HepG2 (cell line): ENCODE data around the gene FSHR. TPM values are rescaled to one million over a fixed set of nuclear protein-coding genes. Genes with fewer than 3 reads are reported as not detected.

Experiments
- ATAC-seq: fragments of 200-7000 bp; cut with Tn5 transposase; 3 replicates; pipeline ENCODE4 v1.9.1; 2020; ENCODE audit warnings: mild to moderate bottlenecking, moderate library complexity
- BruUV-seq: library from RNA; stranded (reverse); fragments of 400-500 nt; replicated peaks from 2 replicates; lab custom pipeline; 2021; lab: Mats Ljungman, UMichigan
- CTCF ChIA-PET: fragments of 300-600 bp; formaldehyde crosslinking; extraction: SDS; loops from one replicate; lab custom pipeline; 2021; ENCODE audit warnings: low total read pairs, inconsistent platforms, low intra/inter-chr PET ratio; lab: Yijun Ruan, JAX
- POLR2A ChIA-PET: fragments of 350-600 bp; sonication (Branson Sonifier 250); formaldehyde crosslinking; loops from one replicate; lab custom pipeline; 2020; ENCODE audit warnings: antibody characterized with exemption, inconsistent platforms; lab: Yijun Ruan, JAX
- DNase-seq: peaks from one replicate; pipeline ENCODE4 v3.0.0-alpha.2; 2015; ENCODE audit warnings: low spot score
- FAIRE-seq: peaks from 3 replicates; lab custom pipeline; 2011; peaks lifted over from hg19 to GRCh38; lab: Jason Lieb, UNC
- H2AFZ ChIP-seq: one replicate; pipeline ENCODE4 v1.6.1; 2011; ENCODE audit warnings: low read length, inconsistent platforms
- H3K27ac ChIP-seq: fragments of 300-600 bp; 3 replicates; pipeline ENCODE4 v1.8.0; 2011; ENCODE audit warnings: mixed run types, mild to moderate bottlenecking, mixed read lengths, low read length, inconsistent platforms; ENCODE audit not compliant: insufficient read depth; ENCODE audit errors: extremely low read length
- H3K27me3 ChIP-seq, 2 experiments: fragments of 200-600 bp in 1 of 2; 2 replicates in 1 of 2; 3 replicates in 1 of 2; pipeline versions ENCODE4 v1.6.0 to v1.8.0; 2011; ENCODE audit warnings: low read length in 2 of 2, mild to moderate bottlenecking in 2 of 2, moderate library complexity in 2 of 2, inconsistent platforms in 1 of 2; ENCODE audit not compliant: insufficient read depth in 2 of 2, control insufficient read depth in 1 of 2
- H3K36me3 ChIP-seq, 2 experiments: fragments of 200-600 bp in 1 of 2; replicated peaks in 1 of 2; 2 replicates in 1 of 2; 3 replicates in 1 of 2; pipeline versions ENCODE4 v1.5.1 to v1.8.0; 2011; ENCODE audit warnings: low read length in 2 of 2, inconsistent platforms in 1 of 2; ENCODE audit not compliant: insufficient read depth in 2 of 2, control insufficient read depth in 1 of 2
- H3K4me1 ChIP-seq: 2 replicates; pipeline ENCODE4 v1.5.1; 2012; ENCODE audit warnings: low read length, inconsistent platforms; ENCODE audit not compliant: insufficient read depth
- H3K4me2 ChIP-seq: 2 replicates; pipeline ENCODE4 v1.6.0; 2011; ENCODE audit warnings: low read depth, low read length, inconsistent platforms
- H3K4me3 ChIP-seq, 3 experiments: fragments of 200-600 bp in 1 of 3; sonication (generic), shearing (Covaris generic) in 1 of 3; replicated peaks in 1 of 3; 2 replicates each; pipeline ENCODE4 v1.5.1; 2011 to 2016; ENCODE audit warnings: low read length in 3 of 3, inconsistent platforms in 2 of 3, low read depth in 2 of 3, mild to moderate bottlenecking in 2 of 3, control low read depth in 1 of 3, mixed read lengths in 1 of 3; ENCODE audit not compliant: insufficient read depth in 1 of 3
- H3K79me2 ChIP-seq: one replicate; pipeline ENCODE4 v1.6.1; 2011; ENCODE audit warnings: low read length, inconsistent platforms; ENCODE audit not compliant: insufficient read depth
- H3K9ac ChIP-seq: 2 replicates; pipeline ENCODE4 v1.6.0; 2011; ENCODE audit warnings: mild to moderate bottlenecking, low read depth, low read length, inconsistent platforms; ENCODE audit not compliant: insufficient read depth
- H3K9me3 ChIP-seq: 2 replicates; pipeline ENCODE4 v1.5.1; 2012; ENCODE audit warnings: mild to moderate bottlenecking, low read length
- H4K20me1 ChIP-seq: 2 replicates; pipeline ENCODE4 v1.6.0; 2011; ENCODE audit warnings: inconsistent platforms, mild to moderate bottlenecking, low read length, moderate library complexity; ENCODE audit not compliant: insufficient read depth
- ASH2L ChIP-seq: fragments of 300-600, 200-600 bp; sonication (generic); IDR thresholded peaks from 2 replicates; pipeline ENCODE4 v1.7.0; 2017; ENCODE audit warnings: low read depth, mild to moderate bottlenecking, moderate library complexity, mixed read lengths, low read length; ENCODE audit not compliant: insufficient read length
- CEBPG ChIP-seq: IDR thresholded peaks from 2 replicates; pipeline ENCODE4 v1.6.1; 2016
- JUN ChIP-seq: sonication (generic); formaldehyde crosslinking; IDR thresholded peaks from 2 replicates; pipeline ENCODE4 v1.4.0; 2020; ENCODE audit warnings: mild to moderate bottlenecking, missing genetic modification reagents
- KMT2A ChIP-seq: sonication (generic); formaldehyde crosslinking; IDR thresholded peaks from 2 replicates; pipeline ENCODE4 v1.4.0; 2020; ENCODE audit warnings: missing genetic modification reagents
- POLR2AphosphoS5 ChIP-seq: IDR thresholded peaks from 2 replicates; pipeline ENCODE4 v1.6.1; 2012; ENCODE audit warnings: low read depth, low read length
- ZFYVE20 ChIP-seq: sonication (generic); formaldehyde crosslinking; IDR thresholded peaks from 2 replicates; pipeline ENCODE4 v1.8.0; 2023; ENCODE audit warnings: low read depth, mild to moderate bottlenecking, moderate library complexity, missing genetic modification reagents, borderline replicate concordance
- ZMYM4 ChIP-seq: sonication (generic); formaldehyde crosslinking; IDR thresholded peaks from 2 replicates; pipeline ENCODE4 v1.8.1; 2023; ENCODE audit warnings: mild to moderate bottlenecking, missing genetic modification reagents
- ZNF230 ChIP-seq: sonication (generic); formaldehyde crosslinking; IDR thresholded peaks from 2 replicates; pipeline ENCODE4 v1.4.0; 2020; ENCODE audit warnings: mild to moderate bottlenecking, missing genetic modification reagents
- ZNF570 ChIP-seq: sonication (generic); formaldehyde crosslinking; IDR thresholded peaks from 2 replicates; pipeline ENCODE4 v1.4.0; 2020; ENCODE audit warnings: mild to moderate bottlenecking, missing genetic modification reagents, borderline replicate concordance
- ZNF724P ChIP-seq: sonication (generic); formaldehyde crosslinking; IDR thresholded peaks from 2 replicates; pipeline ENCODE4 v1.8.0; 2022; ENCODE audit warnings: missing genetic modification reagents, borderline replicate concordance
- in situ Hi-C: cut with HindIII; loops from 2 replicates; pipeline ENCODE4 v1.10.0; 2017; ENCODE audit warnings: low pct_unique_long_range_greater_than_20kb; ENCODE audit not compliant: extremely low pct_ligation_motif_present
- intact Hi-C: fragments of 100-400 bp; cut with micrococcal nuclease; formaldehyde crosslinking; loops from one replicate; pipeline ENCODE4 v1.10.0; 2022; ENCODE audit not compliant: unreplicated experiment
- polyA plus RNA-seq, 8 experiments: library from polyadenylated mRNA; depleted of rRNA in 3 of 8; stranded (reverse) in 7 of 8; unstranded in 1 of 8; fragments of >200 nt; fragmentation: Illumina TruSeq in 4 of 8; extraction: Trizol in 4 of 8; gene quantifications; 2 replicates each; pipeline versions ENCODE4 v1.2.1 to v1.2.3, GENCODE V29; 2011 to 2016; ENCODE audit warnings: low read depth in 4 of 8, missing spikeins in 1 of 8, mixed read lengths in 1 of 8; ENCODE audit not compliant: insufficient read depth in 1 of 8
- total RNA-seq, 5 experiments: library from RNA; depleted of rRNA; stranded (reverse); fragments of >200 nt; fragmentation: Illumina TruSeq; extraction: Trizol; gene quantifications; 2 replicates each; pipeline ENCODE4 v1.2.3, GENCODE V29; 2016; ENCODE audit warnings: low read depth in 1 of 5
- TF ChIP-seq, protein P1 (sequence below): sonication (generic); formaldehyde crosslinking; IDR thresholded peaks from 2 replicates; pipeline ENCODE4 v1.8.1; 2023; ENCODE audit warnings: mild to moderate bottlenecking, missing genetic modification reagents

The FSHR gene
- total and polyA plus RNA-seq, 2 of the 13 experiments (the other 11 are each of a cell fraction or from before 2014, with no cell fraction given) = not detected

- no peak for FAIRE-seq
- H3K4me1 ChIP-seq = no peaks in the 10 kb centered on the region
- H3K27ac ChIP-seq = no peak overlapping the region
- TF ChIP-seq ZNF230 (no peak), ZFYVE20 (CRISPR knock-in tag) (no peak), CEBPG (CRISPR knock-in tag) (no peak), POLR2AphosphoS5 (no peak), ASH2L (no peak), ZMYM4 (CRISPR knock-in tag) (no peak), JUN (CRISPR knock-in tag) (no peak), ZNF724P (CRISPR knock-in tag) (no peak), KMT2A (no peak), ZNF570 (CRISPR knock-in tag) (no peak)
- TF ChIP-seq, protein P1, sequence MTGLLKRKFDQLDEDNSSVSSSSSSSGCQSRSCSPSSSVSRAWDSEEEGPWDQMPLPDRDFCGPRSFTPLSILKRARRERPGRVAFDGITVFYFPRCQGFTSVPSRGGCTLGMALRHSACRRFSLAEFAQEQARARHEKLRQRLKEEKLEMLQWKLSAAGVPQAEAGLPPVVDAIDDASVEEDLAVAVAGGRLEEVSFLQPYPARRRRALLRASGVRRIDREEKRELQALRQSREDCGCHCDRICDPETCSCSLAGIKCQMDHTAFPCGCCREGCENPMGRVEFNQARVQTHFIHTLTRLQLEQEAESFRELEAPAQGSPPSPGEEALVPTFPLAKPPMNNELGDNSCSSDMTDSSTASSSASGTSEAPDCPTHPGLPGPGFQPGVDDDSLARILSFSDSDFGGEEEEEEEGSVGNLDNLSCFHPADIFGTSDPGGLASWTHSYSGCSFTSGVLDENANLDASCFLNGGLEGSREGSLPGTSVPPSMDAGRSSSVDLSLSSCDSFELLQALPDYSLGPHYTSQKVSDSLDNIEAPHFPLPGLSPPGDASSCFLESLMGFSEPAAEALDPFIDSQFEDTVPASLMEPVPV (CRISPR knock-in tag) = no peak
- TF ChIP-seq, all 625 proteins: peak for 0
- Histone ChIP-seq H3K9ac (no peak overlapping the region), H2AFZ (no peak overlapping the region), H4K20me1 (no peaks in the 10 kb centered on the region), H3K4me3 (no peak overlapping the region), H3K36me3 (no peaks in the 10 kb centered on the region), H3K27me3 (no peaks in the 10 kb centered on the region; a peak in 1 of 5 replicates), H3K79me2 (no peaks in the 10 kb centered on the region), H3K9me3 (no peaks in the 10 kb centered on the region), H3K4me2 (no peak overlapping the region)
- intact Hi-C loops = no loop called here
- CTCF ChIA-PET = no interaction called here
- BruUV-seq = no TSS peak
- POLR2A ChIA-PET = no interaction called here
- no peak for ATAC-seq
- DNase-seq = no peak
- in situ Hi-C loops = no loop called here
Observed at GRCh38 chr2:49152824-49153223, 1.5 kb downstream of the FSHR start.
